ENCODE results near the gene CORO2A.

DNA sequence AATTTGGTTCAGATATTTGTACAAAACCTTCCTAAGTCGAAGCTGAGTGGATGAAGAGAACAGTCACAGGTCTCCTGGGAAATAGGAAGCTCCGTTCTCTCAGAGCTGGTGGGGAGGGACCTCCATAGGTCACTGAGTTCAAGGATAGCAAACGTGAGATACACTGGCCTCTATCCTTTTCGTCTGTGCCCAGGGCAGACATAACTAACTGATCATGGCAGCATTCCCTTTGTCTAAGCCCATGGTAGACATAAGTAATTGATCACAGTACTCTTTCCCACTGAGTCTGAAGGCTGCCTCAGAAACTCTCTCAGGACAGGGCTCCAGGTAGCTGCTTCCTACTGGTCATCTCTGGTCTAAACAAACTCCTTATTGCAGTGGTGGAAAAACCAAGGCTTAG is 12.3 kb upstream of the CORO2A start:
- TF ChIP-seq MTA2 (IDR thresholded peaks at IDR 0.05; ENCODE audit: low read depth): no peak
- TF ChIP-seq NR2C1 (IDR thresholded peaks at IDR 0.05): no peak
- TF ChIP-seq, protein P1, sequence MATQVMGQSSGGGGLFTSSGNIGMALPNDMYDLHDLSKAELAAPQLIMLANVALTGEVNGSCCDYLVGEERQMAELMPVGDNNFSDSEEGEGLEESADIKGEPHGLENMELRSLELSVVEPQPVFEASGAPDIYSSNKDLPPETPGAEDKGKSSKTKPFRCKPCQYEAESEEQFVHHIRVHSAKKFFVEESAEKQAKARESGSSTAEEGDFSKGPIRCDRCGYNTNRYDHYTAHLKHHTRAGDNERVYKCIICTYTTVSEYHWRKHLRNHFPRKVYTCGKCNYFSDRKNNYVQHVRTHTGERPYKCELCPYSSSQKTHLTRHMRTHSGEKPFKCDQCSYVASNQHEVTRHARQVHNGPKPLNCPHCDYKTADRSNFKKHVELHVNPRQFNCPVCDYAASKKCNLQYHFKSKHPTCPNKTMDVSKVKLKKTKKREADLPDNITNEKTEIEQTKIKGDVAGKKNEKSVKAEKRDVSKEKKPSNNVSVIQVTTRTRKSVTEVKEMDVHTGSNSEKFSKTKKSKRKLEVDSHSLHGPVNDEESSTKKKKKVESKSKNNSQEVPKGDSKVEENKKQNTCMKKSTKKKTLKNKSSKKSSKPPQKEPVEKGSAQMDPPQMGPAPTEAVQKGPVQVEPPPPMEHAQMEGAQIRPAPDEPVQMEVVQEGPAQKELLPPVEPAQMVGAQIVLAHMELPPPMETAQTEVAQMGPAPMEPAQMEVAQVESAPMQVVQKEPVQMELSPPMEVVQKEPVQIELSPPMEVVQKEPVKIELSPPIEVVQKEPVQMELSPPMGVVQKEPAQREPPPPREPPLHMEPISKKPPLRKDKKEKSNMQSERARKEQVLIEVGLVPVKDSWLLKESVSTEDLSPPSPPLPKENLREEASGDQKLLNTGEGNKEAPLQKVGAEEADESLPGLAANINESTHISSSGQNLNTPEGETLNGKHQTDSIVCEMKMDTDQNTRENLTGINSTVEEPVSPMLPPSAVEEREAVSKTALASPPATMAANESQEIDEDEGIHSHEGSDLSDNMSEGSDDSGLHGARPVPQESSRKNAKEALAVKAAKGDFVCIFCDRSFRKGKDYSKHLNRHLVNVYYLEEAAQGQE (IDR thresholded peaks at IDR 0.05; ENCODE audit: low read depth, low read length): no peak
- TF ChIP-seq, protein P2, sequence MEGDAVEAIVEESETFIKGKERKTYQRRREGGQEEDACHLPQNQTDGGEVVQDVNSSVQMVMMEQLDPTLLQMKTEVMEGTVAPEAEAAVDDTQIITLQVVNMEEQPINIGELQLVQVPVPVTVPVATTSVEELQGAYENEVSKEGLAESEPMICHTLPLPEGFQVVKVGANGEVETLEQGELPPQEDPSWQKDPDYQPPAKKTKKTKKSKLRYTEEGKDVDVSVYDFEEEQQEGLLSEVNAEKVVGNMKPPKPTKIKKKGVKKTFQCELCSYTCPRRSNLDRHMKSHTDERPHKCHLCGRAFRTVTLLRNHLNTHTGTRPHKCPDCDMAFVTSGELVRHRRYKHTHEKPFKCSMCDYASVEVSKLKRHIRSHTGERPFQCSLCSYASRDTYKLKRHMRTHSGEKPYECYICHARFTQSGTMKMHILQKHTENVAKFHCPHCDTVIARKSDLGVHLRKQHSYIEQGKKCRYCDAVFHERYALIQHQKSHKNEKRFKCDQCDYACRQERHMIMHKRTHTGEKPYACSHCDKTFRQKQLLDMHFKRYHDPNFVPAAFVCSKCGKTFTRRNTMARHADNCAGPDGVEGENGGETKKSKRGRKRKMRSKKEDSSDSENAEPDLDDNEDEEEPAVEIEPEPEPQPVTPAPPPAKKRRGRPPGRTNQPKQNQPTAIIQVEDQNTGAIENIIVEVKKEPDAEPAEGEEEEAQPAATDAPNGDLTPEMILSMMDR (IDR thresholded peaks at IDR 0.05 in 2 of 3, conservative IDR thresholded peaks at IDR 0.05 in 1 of 3; ENCODE audit: control insufficient read depth in 2 of 3, extremely low read depth in 1 of 3, insufficient read depth in 1 of 3, low read depth in 3 of 3, low read length in 3 of 3): no peak
- TF ChIP-seq CBX5 (IDR thresholded peaks at IDR 0.05; ENCODE audit: low read depth): no peak
